ENCODE data around the gene RIPK1. TPM values are rescaled to one million over a fixed set of nuclear protein-coding genes. Genes with fewer than 3 reads are reported as not detected.

The RIPK1 gene
- total and polyA plus RNA-seq, 2 donors (not counting 3 experiments of a cell fraction or from before 2014, with no cell fraction given): 11.2 to 20.6 TPM

DNA sequence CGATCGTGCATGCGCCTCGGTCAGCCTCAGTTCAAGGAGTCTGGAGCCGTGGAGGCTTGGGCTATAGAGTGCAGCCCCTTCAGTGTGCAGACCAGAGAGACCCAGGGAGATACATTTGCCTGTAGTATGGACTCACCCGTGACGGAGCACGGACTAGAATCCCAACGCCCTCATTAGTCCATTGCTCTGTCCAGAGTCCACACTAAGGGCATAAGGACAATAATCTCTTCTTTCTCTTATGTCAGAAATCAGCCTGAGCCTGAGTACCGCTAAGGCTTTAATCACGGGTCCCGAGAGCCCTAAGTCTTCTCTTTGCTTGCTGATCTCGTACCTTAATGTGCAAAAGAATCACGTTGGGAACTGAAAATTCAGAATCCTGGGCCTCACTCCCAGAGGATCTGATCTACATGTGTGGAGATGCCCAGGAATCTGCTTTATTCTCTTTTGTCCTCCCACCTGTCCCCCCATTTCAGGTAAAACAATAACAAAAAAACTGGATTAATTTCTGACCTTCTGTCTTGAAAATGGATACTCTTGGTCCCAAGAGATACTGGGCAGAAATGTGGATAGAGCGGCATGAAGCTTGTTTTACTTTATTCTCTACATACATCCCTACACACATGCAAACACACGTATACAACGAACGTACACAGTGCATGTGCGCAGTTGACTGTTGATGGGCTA is 50.9 kb downstream of the RIPK1 start:
- no peak overlapping the region for H3K27ac ChIP-seq (ENCODE audit: insufficient read depth, low read depth, low read length)
- H3K4me1 ChIP-seq (ENCODE audit: control insufficient read depth, extremely low read depth, insufficient read depth, low read length): peaks cover 10% of the 10 kb centered on the region
- no peaks in the 10 kb centered on the region for H4K20me1 ChIP-seq (replicated peaks; ENCODE audit: control insufficient read depth, extremely low read depth, insufficient read depth, low read length)
- no peaks in the 10 kb centered on the region for H3K9me1 ChIP-seq (replicated peaks; ENCODE audit: control insufficient read depth, extremely low read depth, insufficient read depth, low read length)
- H3K27me3 ChIP-seq (ENCODE audit: control insufficient read depth in 2 of 2, insufficient read depth in 2 of 2, low read length in 2 of 2): no peaks in the 10 kb centered on the region
- dilution Hi-C loops (cut with MboI; ENCODE audit: extremely low pct_ligation_motif_present, low sequenced_read_pairs): no loop called here
- ChIA-PET POLR2A (interaction anchor here (0.9 kb wide), 1 partner anchor 132 kb away, joined by 3 read pairs; no protein-coding TSS in a partner anchor), CTCF (interaction anchor here (0.7 to 1.2 kb wide), 4 partner anchors 12 to 132 kb away, joined by 3 to 4 read pairs (median 4); partner anchors contain the start of gene NQO2)
- FAIRE-seq (peak; percentile 55), DNase-seq (ENCODE audit: low read depth, low spot score) (no peak)
- H3K4me2 ChIP-seq (ENCODE audit: insufficient read depth, low read length): peak overlapping the region; percentile 91
- TSS peak; percentile 41 for BruUV-seq (replicated peaks)
- TF ChIP-seq EZH2 (IDR thresholded peaks at IDR 0.05; ENCODE audit: borderline replicate concordance, low read depth, low read length, severe bottlenecking) (no peak), FOS (IDR thresholded peaks at IDR 0.05; ENCODE audit: borderline replicate concordance, insufficient read depth, low read length) (no peak), POLR2AphosphoS5 (IDR thresholded peaks at IDR 0.05; ENCODE audit: insufficient read depth, low read depth, low read length) (no peak), POLR2A (IDR thresholded peaks at IDR 0.05; ENCODE audit: low read depth, low read length) (no peak), JUN (IDR thresholded peaks at IDR 0.05; ENCODE audit: borderline replicate concordance, insufficient read depth, insufficient read length, low read depth) (no peak), GATA2 (IDR thresholded peaks at IDR 0.05; ENCODE audit: insufficient read depth, insufficient read length, low read depth, low read length) (no peak), MYC (IDR thresholded peaks at IDR 0.05; ENCODE audit: low read depth, low read length) (no peak)
- TF ChIP-seq, protein P1, sequence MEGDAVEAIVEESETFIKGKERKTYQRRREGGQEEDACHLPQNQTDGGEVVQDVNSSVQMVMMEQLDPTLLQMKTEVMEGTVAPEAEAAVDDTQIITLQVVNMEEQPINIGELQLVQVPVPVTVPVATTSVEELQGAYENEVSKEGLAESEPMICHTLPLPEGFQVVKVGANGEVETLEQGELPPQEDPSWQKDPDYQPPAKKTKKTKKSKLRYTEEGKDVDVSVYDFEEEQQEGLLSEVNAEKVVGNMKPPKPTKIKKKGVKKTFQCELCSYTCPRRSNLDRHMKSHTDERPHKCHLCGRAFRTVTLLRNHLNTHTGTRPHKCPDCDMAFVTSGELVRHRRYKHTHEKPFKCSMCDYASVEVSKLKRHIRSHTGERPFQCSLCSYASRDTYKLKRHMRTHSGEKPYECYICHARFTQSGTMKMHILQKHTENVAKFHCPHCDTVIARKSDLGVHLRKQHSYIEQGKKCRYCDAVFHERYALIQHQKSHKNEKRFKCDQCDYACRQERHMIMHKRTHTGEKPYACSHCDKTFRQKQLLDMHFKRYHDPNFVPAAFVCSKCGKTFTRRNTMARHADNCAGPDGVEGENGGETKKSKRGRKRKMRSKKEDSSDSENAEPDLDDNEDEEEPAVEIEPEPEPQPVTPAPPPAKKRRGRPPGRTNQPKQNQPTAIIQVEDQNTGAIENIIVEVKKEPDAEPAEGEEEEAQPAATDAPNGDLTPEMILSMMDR (IDR thresholded peaks at IDR 0.05; ENCODE audit: extremely low read depth in 1 of 2, insufficient read depth in 1 of 2, low read depth in 1 of 2, low read length in 2 of 2): no peak
- TF ChIP-seq, protein P2, sequence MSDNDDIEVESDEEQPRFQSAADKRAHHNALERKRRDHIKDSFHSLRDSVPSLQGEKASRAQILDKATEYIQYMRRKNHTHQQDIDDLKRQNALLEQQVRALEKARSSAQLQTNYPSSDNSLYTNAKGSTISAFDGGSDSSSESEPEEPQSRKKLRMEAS (IDR thresholded peaks at IDR 0.05; ENCODE audit: insufficient read depth, insufficient read length): no peak
- no peaks in the 10 kb centered on the region for H3K9me3 ChIP-seq (replicated peaks; ENCODE audit: control insufficient read depth, insufficient read depth, low read length)
- H3K79me2 ChIP-seq (ENCODE audit: control insufficient read depth, insufficient read depth, low read length): no peaks in the 10 kb centered on the region
- intact Hi-C loops (cut with micrococcal nuclease): loop anchor here (2.0 to 5.0 kb wide), 3 partner anchors 38 to 898 kb away; partner anchors contain the start of genes NQO2 and TUBB2A
- peaks cover 0 to 5% of the 10 kb centered on the region in 2 experiments for H3K36me3 ChIP-seq (ENCODE audit: control insufficient read depth in 2 of 2, extremely low read depth in 1 of 2, insufficient read depth in 2 of 2, low read length in 2 of 2)
- H3K4me3 ChIP-seq (replicated peaks in 1 of 3; ENCODE audit: insufficient read depth in 1 of 3, low read depth in 1 of 3, low read length in 3 of 3): peak overlapping the region; percentile 54 to 98 (median 74)
- H3K9ac ChIP-seq (replicated peaks; ENCODE audit: extremely low read depth, insufficient read depth, low read length): peak overlapping the region; percentile 89
- H2AFZ ChIP-seq (ENCODE audit: low read depth, low read length): peak overlapping the region; percentile 92
